GM12892 (cell line): ENCODE results near the gene GALNT13.

ENCODE experiments used
- DNase-seq: peaks from one replicate; pipeline ENCODE4 v3.0.0; 2011; ENCODE audit not compliant: insufficient read length
- FAIRE-seq: peaks from 2 replicates; lab custom pipeline; 2011; peaks lifted over from hg19 to GRCh38; lab: Jason Lieb, UNC
- POLR2A ChIP-seq: IDR thresholded peaks from 2 replicates; pipeline ENCODE4 v1.6.1; 2011; ENCODE audit warnings: low read depth, low read length, control low read depth
- POLR2AphosphoS5 ChIP-seq: IDR thresholded peaks from 2 replicates; pipeline ENCODE4 v1.6.1; 2011; ENCODE audit warnings: low read depth, low read length, control low read depth
- TAF1 ChIP-seq: IDR thresholded peaks from 2 replicates; pipeline ENCODE4 v1.6.1; 2011; ENCODE audit warnings: low read depth, mild to moderate bottlenecking, control low read depth, low read length, borderline replicate concordance

The GALNT13 gene

GRCh38 chr2:154338352-154338967, 466.7 kb downstream of the GALNT13 start:
- no peak for TF ChIP-seq POLR2A
- TF ChIP-seq TAF1, result no peak
- no peak for TF ChIP-seq POLR2AphosphoS5
- no peak for FAIRE-seq
- DNase-seq, result no peak

- TF ChIP-seq POLR2AphosphoS5, result no peak
- TF ChIP-seq POLR2A, result no peak
- TF ChIP-seq TAF1, result no peak
- DNase-seq (no peak), FAIRE-seq (no peak)
Observed at GRCh38 chr2:154343282-154343681, 471.6 kb downstream of the GALNT13 start.

- no peak for DNase-seq
- TF ChIP-seq POLR2A, result no peak
- no peak for TF ChIP-seq TAF1
- no peak for TF ChIP-seq POLR2AphosphoS5
- no peak for FAIRE-seq
Observed at GRCh38 chr2:154350911-154351310, 479.2 kb downstream of the GALNT13 start.

- TF ChIP-seq TAF1 (no peak), POLR2A (no peak), POLR2AphosphoS5 (no peak)
- FAIRE-seq (no peak), DNase-seq (no peak)
Observed at GRCh38 chr2:154361276-154361675, 489.6 kb downstream of the GALNT13 start.

GRCh38 chr2:154368153-154368552, 496.4 kb downstream of the GALNT13 start:
- DNase-seq (no peak), FAIRE-seq (no peak)
- TF ChIP-seq POLR2A (no peak), TAF1 (no peak), POLR2AphosphoS5 (no peak)

- FAIRE-seq (no peak), DNase-seq (no peak)
- no peak for TF ChIP-seq TAF1
- TF ChIP-seq POLR2AphosphoS5, result no peak
- no peak for TF ChIP-seq POLR2A
Observed at GRCh38 chr2:154370873-154371272, 499.2 kb downstream of the GALNT13 start.

- no peak for TF ChIP-seq TAF1
- no peak for TF ChIP-seq POLR2A
- TF ChIP-seq POLR2AphosphoS5, result no peak
- no peak for DNase-seq
- no peak for FAIRE-seq
Observed at GRCh38 chr2:154374416-154374815, 502.7 kb downstream of the GALNT13 start.

- no peak for FAIRE-seq
- TF ChIP-seq TAF1, result no peak
- TF ChIP-seq POLR2AphosphoS5, result no peak
- TF ChIP-seq POLR2A, result no peak
- DNase-seq, result no peak
Observed at GRCh38 chr2:154375579-154375931, 503.8 kb downstream of the GALNT13 start.

- DNase-seq (no peak), FAIRE-seq (no peak)
- TF ChIP-seq POLR2AphosphoS5 (no peak), TAF1 (no peak), POLR2A (no peak)
Observed at GRCh38 chr2:154381931-154382794, 510.4 kb downstream of the GALNT13 start.

GRCh38 chr2:154386186-154386585, 514.5 kb downstream of the GALNT13 start:
- no peak for DNase-seq
- TF ChIP-seq POLR2AphosphoS5 (no peak), POLR2A (no peak), TAF1 (no peak)
- no peak for FAIRE-seq

- no peak for TF ChIP-seq POLR2AphosphoS5
- no peak for TF ChIP-seq TAF1
- TF ChIP-seq POLR2A, result no peak
- DNase-seq (no peak), FAIRE-seq (no peak)
Observed at GRCh38 chr2:154391051-154391450, 519.3 kb downstream of the GALNT13 start.
